Stimulated activated CD4-positive, alpha-beta T cell treated with anti-CD3 and anti-CD28 coated beads, Interleukin-1b, Interleukin-23, amount 100 ng/mL, for 48 hours (primary cell): Measurements from ENCODE around the gene NDST4.

Experiments
- DNase-seq: peaks from one replicate; pipeline ENCODE4 v3.0.0-alpha.2; 2020

The NDST4 gene

GRCh38 chr4:114890773-114891172, 222.6 kb downstream of the NDST4 start:
- no peak for DNase-seq

DNA sequence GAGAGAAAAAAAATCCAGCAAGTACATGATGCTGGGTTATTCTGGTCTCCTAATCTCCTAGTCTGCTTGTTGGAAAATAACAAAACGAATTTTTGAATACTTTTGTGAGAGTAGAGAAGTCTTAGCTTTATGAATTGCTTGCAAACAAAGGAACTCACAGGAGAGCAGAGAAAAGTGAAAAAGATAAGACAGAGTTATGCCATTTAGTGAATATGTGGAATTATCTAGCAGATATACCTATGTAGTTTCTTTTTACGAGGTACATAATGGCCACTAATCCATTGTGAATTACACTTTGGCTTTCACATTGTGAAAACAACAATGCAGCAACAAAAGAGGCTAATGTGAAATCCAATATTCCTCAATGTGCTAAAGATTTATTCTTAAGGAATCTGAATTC, 226.7 kb downstream of the NDST4 start:
- no peak for DNase-seq

- no peak for DNase-seq
Measured at GRCh38 chr4:114883641-114884040, 229.8 kb downstream of the NDST4 start.

DNA sequence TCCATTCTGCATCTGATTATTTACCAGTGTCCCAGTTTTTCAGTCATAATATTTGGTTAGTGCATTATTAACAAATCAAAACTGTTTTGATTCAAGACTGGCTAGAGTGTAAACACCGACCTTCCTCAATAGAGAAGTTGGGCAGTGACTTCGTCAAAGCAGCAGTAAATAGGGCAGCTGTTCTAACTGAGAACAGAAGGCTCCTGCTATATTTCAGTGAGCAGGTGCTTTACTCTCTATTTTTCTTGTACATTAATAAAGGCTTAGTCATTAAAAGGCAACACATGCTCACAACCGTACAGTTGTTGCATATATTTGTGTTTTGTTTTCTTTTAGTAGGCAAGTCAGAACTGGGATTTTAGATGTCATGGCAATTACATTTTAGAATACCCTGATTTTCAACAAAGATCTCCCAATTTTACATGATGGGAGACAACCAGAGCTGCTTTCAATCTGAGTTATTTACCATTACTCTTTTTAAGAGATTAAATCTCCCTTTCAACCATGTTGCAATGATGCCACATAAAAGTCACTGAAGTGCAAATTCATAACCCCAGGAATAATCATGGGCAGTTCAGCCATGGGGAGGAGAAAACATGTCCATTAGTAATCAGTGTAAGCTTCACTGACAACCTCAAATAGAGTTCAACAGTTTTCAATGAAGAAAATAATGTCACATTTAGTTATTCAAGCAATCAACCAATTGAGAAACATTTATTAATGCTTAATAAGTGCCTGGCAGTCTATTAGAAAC, 233.3 kb downstream of the NDST4 start:
- DNase-seq, result no peak

DNA sequence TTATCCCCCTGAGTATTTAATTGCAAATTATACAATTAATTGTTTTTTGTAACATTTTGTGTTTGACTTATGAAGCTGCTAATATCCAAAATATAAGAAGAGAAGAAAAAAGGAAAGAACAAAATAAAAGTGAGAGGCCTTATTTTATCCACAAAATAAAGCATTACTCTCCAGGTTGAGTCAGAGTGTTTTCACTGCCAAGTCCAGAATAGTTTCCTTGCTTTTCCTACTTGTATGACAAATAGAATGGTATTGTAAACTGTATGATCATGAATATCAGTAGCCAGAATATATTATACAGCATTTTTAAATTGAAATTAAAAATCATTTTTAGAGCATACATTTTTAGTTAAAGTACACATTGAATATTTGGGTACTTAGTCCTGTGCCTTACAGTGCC, 237.8 kb downstream of the NDST4 start:
- DNase-seq, result no peak

GRCh38 chr4:114874321-114874720, 239.1 kb downstream of the NDST4 start:
- no peak for DNase-seq

DNA sequence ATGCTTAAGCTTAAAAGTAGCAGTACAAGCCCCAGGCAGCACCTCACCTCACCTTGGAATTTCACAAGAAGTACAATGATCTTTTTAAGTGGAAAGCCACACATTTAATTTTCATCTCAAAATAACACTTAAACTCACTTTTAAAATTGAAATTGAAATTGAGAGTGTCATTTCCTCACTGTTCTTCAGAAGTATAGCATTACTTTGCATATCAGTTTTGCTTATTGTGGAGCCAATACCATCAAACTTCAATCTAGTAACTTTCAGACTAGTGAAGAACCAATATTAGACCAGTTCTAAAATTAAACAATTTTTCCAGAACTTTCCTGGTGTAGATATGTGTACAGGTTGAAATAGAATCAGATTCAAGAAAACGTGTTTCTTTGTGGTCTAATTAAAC, 242.4 kb downstream of the NDST4 start:
- no peak for DNase-seq

DNA sequence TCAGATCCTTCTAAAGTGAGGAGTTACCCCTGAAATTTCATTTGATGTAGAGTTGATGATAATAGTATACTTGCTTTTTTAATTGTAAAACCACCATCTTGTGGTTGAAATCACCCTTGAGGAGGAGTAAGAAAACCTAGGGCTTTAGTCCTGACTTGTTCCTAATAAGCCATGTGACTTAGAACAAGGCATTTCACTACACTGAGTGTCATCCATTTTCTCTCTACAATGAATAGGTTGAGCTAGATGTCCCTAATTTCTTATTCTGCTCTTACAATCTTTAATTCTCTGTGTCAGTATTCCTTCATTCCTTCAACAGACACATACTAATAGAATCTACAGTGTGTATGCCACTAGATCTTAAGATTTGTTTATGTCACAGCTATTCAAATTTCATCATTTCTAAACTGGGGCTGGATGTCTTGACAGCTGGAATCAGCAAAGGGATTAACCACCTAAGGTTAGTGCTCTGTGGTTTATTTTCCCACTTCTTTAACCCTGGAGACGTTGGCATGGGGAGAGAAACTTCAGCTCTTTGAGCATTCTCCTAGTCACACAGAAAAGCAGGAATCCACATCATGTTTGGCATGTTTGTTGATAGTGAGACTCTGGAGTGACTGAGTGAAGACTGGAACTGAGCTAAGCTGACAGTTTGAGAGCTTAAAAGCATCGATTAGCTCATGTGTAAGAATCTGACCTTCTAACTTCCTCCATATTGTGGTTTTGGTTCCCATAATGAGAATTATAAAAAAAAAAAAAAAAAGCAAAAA, 246.3 kb downstream of the NDST4 start:
- DNase-seq, result no peak

- DNase-seq, result no peak
Measured at GRCh38 chr4:114864060-114864459, 249.4 kb downstream of the NDST4 start.

GRCh38 chr4:114860786-114861185, 252.6 kb downstream of the NDST4 start:
- DNase-seq, result no peak

- no peak for DNase-seq
Measured at GRCh38 chr4:114857831-114858230, 255.6 kb downstream of the NDST4 start.

DNA sequence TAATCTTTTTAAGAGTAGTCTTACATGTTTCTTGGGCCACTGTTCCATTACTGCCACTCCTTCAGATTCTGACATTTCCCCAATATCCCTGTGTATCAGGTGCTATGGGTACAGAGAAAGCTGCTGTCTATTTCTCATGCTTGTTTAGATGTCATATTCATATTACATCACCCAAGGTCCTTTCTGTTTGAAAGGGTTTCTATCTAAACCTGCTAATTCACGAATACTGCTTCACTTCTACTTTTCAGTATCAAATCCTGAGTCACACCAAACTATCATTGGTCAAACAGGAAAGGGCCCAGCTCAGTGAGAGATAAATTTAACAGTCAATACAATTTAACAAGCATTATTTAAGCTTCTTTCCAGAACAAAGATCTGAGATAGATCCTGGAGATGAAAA, 273.4 kb downstream of the NDST4 start:
- no peak for DNase-seq

DNA sequence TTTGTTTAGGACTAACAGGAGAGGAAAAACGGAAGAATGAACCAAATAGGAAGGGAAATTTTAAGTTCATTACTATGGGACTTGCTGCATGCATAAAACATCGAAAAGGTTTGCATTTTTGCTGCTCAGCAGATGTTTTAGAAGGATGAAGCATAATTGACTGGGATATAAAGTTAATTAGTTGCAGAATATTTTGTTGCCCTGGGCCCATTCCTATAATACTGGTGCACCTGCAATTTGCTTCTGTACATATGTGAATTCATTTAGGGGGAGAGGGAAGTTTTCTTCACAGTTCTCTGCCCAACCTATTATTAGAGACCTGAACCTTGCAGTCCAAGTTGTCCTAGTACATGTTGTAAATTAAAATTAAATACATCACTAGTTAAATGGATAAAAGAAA, 282.8 kb downstream of the NDST4 start:
- DNase-seq, result no peak

DNA sequence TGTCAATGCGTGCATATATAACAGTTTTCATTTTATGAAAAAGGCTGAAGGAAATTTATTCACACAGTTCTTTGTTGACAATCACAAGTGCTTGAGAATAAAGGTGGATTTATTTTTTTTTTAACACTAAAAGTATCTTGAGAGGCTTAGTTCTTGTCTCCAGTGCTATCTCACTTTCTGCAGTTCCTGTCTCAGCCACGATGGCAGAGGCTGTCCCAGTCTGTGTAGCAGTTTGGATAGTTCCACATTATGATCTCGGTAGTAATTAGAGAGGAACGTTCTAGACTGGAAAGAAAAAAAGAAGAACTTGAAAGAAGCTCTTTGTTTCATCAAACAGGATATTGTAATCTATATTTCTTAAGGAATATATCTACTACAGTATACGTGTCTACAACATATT, 285.8 kb downstream of the NDST4 start:
- DNase-seq, result no peak

DNA sequence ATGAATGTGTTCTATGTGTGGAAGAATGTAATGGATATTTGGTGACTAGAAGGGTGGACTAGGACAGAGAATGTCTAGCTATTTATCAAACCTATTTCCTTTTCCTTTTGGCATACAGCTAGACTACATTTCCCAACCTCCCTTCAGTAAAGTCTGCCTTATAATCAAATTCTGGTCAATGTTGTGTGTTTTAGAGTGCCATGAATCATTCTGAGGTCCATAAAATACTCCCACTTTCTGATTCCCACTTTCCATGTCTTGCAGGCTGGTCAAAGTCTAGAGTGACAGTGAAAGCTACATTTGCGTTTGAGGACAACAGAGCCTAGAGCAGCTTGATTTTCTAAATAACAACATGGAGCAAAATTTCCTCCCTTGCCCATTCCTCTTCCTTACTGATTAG, 297.7 kb downstream of the NDST4 start:
- DNase-seq, result no peak

DNA sequence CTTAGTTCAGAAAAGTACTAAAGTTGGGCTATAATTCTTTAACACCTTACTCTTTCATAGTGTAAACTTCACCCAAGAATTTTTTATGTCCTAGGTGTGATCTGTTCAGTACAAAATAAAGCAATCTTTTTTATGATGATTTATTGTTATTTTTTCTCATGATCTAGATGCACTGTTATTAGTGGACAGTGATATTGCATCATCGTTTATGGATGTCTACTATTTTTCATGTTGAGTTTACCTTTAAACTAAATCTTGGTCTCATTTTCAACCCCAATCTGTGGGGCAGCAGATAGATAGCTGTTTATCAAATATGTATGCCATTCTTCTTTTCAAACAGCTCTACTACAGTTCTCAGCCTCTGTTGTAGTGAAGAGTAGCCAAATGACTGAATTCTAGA, 299.5 kb downstream of the NDST4 start:
- no peak for DNase-seq

- no peak for DNase-seq
Measured at GRCh38 chr4:114811564-114812301, 301.7 kb downstream of the NDST4 start.

GRCh38 chr4:114807759-114808404, 305.5 kb downstream of the NDST4 start:
- peak; percentile 18 for DNase-seq

GRCh38 chr4:114807357-114807756, 306.1 kb downstream of the NDST4 start:
- no peak for DNase-seq

- no peak for DNase-seq
Measured at GRCh38 chr4:114791976-114792375, 321.4 kb downstream of the NDST4 start.

- DNase-seq, result no peak
Measured at GRCh38 chr4:114785570-114785969, 327.9 kb downstream of the NDST4 start.

DNA sequence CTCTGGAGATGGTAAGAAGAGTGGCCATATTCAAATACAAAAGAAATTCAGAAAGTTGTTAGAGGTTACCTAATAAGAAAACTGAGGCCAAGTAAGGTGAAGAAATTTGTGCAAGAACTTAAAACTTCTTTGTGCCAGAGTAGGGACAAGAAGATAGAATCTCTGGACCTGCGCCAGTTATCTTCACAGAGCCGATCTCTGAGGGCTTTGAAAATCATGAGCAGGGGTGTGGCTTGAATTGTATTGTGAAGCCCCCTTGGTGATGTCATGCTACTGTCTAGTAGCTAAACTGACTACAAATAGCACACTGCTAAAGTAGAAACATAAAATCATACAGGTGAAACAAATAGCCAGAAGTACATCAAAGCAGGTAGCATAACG, 330.2 kb downstream of the NDST4 start:
- DNase-seq, result no peak
